GM19372 (cell line): Measurements from ENCODE around the gene FGF4.

ENCODE experiments used
- ATAC-seq: cut with Tn5 transposase; IDR thresholded peaks from one replicate; pipeline ENCODE4 v1.9.1; 2021; ENCODE audit warnings: mild to moderate bottlenecking, low read depth, moderate library complexity; ENCODE audit not compliant: unreplicated experiment

The FGF4 gene

GRCh38 chr11:69775163-69775755 is at the start of gene FGF4:
FGF4 (minus strand) TSS chr11:69775341; CDS start chr11:69775084, 257 bp downstream.
- no peak for ATAC-seq

- ATAC-seq, result no peak
Measured at GRCh38 chr11:69823641-69824265, 48.6 kb upstream of the FGF4 start.

- ATAC-seq, result no peak
Measured at GRCh38 chr11:69822676-69823494, 47.7 kb upstream of the FGF4 start.

- ATAC-seq, result no peak
Measured at GRCh38 chr11:69821511-69822040, 46.4 kb upstream of the FGF4 start.

GRCh38 chr11:69820441-69820840 is 45.3 kb upstream of the FGF4 start:
- ATAC-seq, result no peak

- no peak for ATAC-seq
Measured at GRCh38 chr11:69819541-69820070, 44.5 kb upstream of the FGF4 start.

GRCh38 chr11:69818603-69819441 is 43.7 kb upstream of the FGF4 start, which contains the start of gene FGF3:
FGF3 (minus strand) TSS chr11:69819416; CDS start chr11:69818933, 483 bp downstream.
- no peak for ATAC-seq

GRCh38 chr11:69818231-69818602 is 43.1 kb upstream of the FGF4 start:
- ATAC-seq, result no peak

GRCh38 chr11:69817265-69818230 is 42.4 kb upstream of the FGF4 start:
- no peak for ATAC-seq

GRCh38 chr11:69816671-69817070 is 41.5 kb upstream of the FGF4 start:
- no peak for ATAC-seq

GRCh38 chr11:69815973-69816372 is 40.8 kb upstream of the FGF4 start:
- ATAC-seq, result no peak

- ATAC-seq, result no peak
Measured at GRCh38 chr11:69814902-69815301, 39.8 kb upstream of the FGF4 start.

GRCh38 chr11:69814411-69814810 is 39.3 kb upstream of the FGF4 start:
- no peak for ATAC-seq

- ATAC-seq, result no peak
Measured at GRCh38 chr11:69813839-69814238, 38.7 kb upstream of the FGF4 start.

- ATAC-seq, result no peak
Measured at GRCh38 chr11:69812946-69813345, 37.8 kb upstream of the FGF4 start.

- no peak for ATAC-seq
Measured at GRCh38 chr11:69812256-69812655, 37.1 kb upstream of the FGF4 start.

GRCh38 chr11:69811431-69811830 is 36.3 kb upstream of the FGF4 start:
- no peak for ATAC-seq

- no peak for ATAC-seq
Measured at GRCh38 chr11:69810289-69811118, 35.4 kb upstream of the FGF4 start.
